OCI-LY1 (cell line): Measurements from ENCODE around the gene TP73.

Experiments used
- H2AFZ ChIP-seq: fragments of 200-600 bp; sonication (generic), shearing (Covaris generic); 2 replicates; pipeline ENCODE4 v1.6.0; 2014; ENCODE audit warnings: antibody characterized with exemption, mild to moderate bottlenecking, low read length
- H3F3A ChIP-seq: fragments of 200-600 bp; sonication (generic), shearing (Covaris generic); 2 replicates; pipeline ENCODE4 v1.6.0; 2014; ENCODE audit warnings: mild to moderate bottlenecking, antibody characterized with exemption, low read length, moderate library complexity; ENCODE audit not compliant: insufficient read depth
- H3K27ac ChIP-seq: fragments of 200-600 bp; sonication (generic); 2 replicates; pipeline ENCODE4 v1.5.1; 2014; ENCODE audit warnings: low read length, mixed run types, mild to moderate bottlenecking, low read depth; ENCODE audit not compliant: poor library complexity, severe bottlenecking
- H3K27me3 ChIP-seq: fragments of 200-600 bp; sonication (generic); 2 replicates; pipeline ENCODE4 v1.6.0; 2014; ENCODE audit warnings: antibody characterized with exemption, mild to moderate bottlenecking, low read length, moderate library complexity; ENCODE audit not compliant: insufficient read depth
- H3K36me3 ChIP-seq: fragments of 200-600 bp; sonication (generic); 2 replicates; pipeline ENCODE4 v1.6.1; 2014; ENCODE audit warnings: mild to moderate bottlenecking, antibody characterized with exemption, low read length, moderate library complexity, mixed read lengths; ENCODE audit not compliant: insufficient read depth
- H3K4me1 ChIP-seq: fragments of 200-600 bp; sonication (generic); 2 replicates; pipeline ENCODE4 v1.5.1; 2014; ENCODE audit warnings: mild to moderate bottlenecking, low read length, moderate library complexity; ENCODE audit not compliant: insufficient read depth, severe bottlenecking
- H3K4me2 ChIP-seq: fragments of 200-600 bp; sonication (generic), shearing (Covaris generic); 2 replicates; pipeline ENCODE4 v1.6.1; 2014; ENCODE audit warnings: low read length
- H3K4me3 ChIP-seq: fragments of 200-600 bp; sonication (generic); 2 replicates; pipeline ENCODE4 v1.5.1; 2014; ENCODE audit warnings: low read length, low read depth, mild to moderate bottlenecking, mixed read lengths; ENCODE audit not compliant: poor library complexity, severe bottlenecking
- H3K79me2 ChIP-seq: fragments of 200-600 bp; shearing (Covaris generic); 2 replicates; pipeline ENCODE4 v1.6.1; 2016; ENCODE audit warnings: mixed run types, low read length, mixed read lengths; ENCODE audit not compliant: insufficient read depth
- H3K9ac ChIP-seq: fragments of 200-600 bp; sonication (generic), shearing (Covaris generic); 2 replicates; pipeline ENCODE4 v1.6.1; 2014; ENCODE audit warnings: mild to moderate bottlenecking, low read length, mixed read lengths
- H3K9me2 ChIP-seq: fragments of 200-600 bp; sonication (generic), shearing (Covaris generic); 2 replicates; pipeline ENCODE4 v1.6.1; 2014; ENCODE audit warnings: low read depth, mild to moderate bottlenecking, low read length, mixed read lengths
- H3K9me3 ChIP-seq: fragments of 200-600 bp; shearing (Covaris generic); 2 replicates; pipeline ENCODE4 v1.6.1; 2014; ENCODE audit warnings: low read length, mixed read lengths
- H4K20me1 ChIP-seq: fragments of 200-600 bp; sonication (generic), shearing (Covaris generic); 2 replicates; pipeline ENCODE4 v1.6.0; 2016; ENCODE audit warnings: mild to moderate bottlenecking, low read length; ENCODE audit not compliant: insufficient read depth
- EZH2 ChIP-seq: fragments of 200-600 bp; sonication (generic), shearing (Covaris generic); IDR thresholded peaks from 2 replicates; pipeline ENCODE4 v1.8.0; 2017; ENCODE audit warnings: borderline replicate concordance, mixed run types, mild to moderate bottlenecking, antibody characterized with exemption, low read length, moderate library complexity, mixed read lengths
- TF ChIP-seq, protein P1 (sequence below): fragments of 200-600 bp; sonication (generic), shearing (Covaris generic); IDR thresholded peaks from 2 replicates; pipeline ENCODE4 v1.5.1; 2017; ENCODE audit warnings: mild to moderate bottlenecking, antibody characterized with exemption, low read length, moderate library complexity, mixed read lengths

The TP73 gene

DNA sequence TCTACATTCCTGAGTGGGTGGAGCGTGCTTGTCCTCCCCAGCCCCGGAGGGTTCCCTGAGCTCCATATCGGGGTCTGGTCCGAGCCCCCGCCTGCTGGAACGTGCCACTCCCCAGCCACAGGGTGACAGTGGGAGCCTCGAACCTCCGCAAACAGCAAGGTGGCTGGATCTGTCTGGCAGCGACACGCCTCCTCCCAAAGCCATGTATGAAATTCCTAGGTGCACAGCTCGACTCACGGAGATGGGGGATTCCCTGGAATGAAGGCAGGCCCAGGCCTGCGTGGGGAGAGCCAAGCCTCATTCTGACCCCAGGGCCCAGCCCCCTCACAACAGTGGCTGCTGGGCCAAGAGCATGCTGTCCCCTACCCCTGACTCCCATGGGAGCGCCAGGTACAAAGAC lies 32.9 kb downstream of the TP73 start:
- Histone ChIP-seq H3K36me3 (no peaks in the 10 kb centered on the region), H3K4me3 (no peak overlapping the region), H4K20me1 (no peaks in the 10 kb centered on the region), H3K4me2 (no peak overlapping the region), H3K9me3 (no peaks in the 10 kb centered on the region), H3F3A (no peaks in the 10 kb centered on the region), H2AFZ (no peak overlapping the region), H3K27me3 (0 out of 2 replicates have a peak, but pooled peaks cover 5% of the 10 kb centered on the region), H3K9ac (no peak overlapping the region), H3K27ac (no peak overlapping the region), H3K79me2 (no peaks in the 10 kb centered on the region), H3K9me2 (no peaks in the 10 kb centered on the region), H3K4me1 (no peaks in the 10 kb centered on the region)
- TF ChIP-seq EZH2: no peak
- TF ChIP-seq, protein P1, sequence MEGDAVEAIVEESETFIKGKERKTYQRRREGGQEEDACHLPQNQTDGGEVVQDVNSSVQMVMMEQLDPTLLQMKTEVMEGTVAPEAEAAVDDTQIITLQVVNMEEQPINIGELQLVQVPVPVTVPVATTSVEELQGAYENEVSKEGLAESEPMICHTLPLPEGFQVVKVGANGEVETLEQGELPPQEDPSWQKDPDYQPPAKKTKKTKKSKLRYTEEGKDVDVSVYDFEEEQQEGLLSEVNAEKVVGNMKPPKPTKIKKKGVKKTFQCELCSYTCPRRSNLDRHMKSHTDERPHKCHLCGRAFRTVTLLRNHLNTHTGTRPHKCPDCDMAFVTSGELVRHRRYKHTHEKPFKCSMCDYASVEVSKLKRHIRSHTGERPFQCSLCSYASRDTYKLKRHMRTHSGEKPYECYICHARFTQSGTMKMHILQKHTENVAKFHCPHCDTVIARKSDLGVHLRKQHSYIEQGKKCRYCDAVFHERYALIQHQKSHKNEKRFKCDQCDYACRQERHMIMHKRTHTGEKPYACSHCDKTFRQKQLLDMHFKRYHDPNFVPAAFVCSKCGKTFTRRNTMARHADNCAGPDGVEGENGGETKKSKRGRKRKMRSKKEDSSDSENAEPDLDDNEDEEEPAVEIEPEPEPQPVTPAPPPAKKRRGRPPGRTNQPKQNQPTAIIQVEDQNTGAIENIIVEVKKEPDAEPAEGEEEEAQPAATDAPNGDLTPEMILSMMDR: no peak

DNA sequence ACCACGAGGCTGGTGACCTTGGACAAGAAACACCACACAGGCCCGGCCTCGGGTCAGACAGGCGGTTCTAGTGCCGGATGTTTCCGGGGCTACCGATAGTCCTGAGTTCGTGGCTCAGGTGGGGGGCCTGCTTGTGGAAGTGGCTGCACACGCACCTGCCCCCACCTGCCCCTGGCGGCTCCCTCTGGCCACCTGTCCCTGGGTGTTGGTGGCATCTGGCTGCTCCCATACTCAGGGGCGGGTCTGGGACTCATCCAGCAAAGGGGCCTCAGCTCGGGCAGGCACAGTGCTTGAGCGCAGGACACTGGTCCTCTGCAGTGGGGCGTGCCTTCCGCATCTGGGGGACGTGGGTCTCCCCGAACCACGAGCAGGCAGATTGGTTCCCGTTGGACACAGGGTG lies 33.6 kb downstream of the TP73 start:
- no peak overlapping the region for H3K9ac ChIP-seq
- no peaks in the 10 kb centered on the region for H3F3A ChIP-seq
- TF ChIP-seq, protein P1: no peak
- TF ChIP-seq EZH2: no peak
- no peak overlapping the region for H3K4me2 ChIP-seq
- H3K4me1 ChIP-seq: no peaks in the 10 kb centered on the region
- H3K4me3 ChIP-seq: no peak overlapping the region
- no peak overlapping the region for H2AFZ ChIP-seq
- H3K9me2 ChIP-seq: no peaks in the 10 kb centered on the region
- H3K27ac ChIP-seq: no peak overlapping the region
- no peaks in the 10 kb centered on the region for H3K9me3 ChIP-seq
- no peaks in the 10 kb centered on the region for H3K79me2 ChIP-seq
- H3K36me3 ChIP-seq: no peaks in the 10 kb centered on the region
- no peaks in the 10 kb centered on the region for H4K20me1 ChIP-seq
- 0 out of 2 replicates have a peak, but pooled peaks cover 5% of the 10 kb centered on the region for H3K27me3 ChIP-seq

DNA sequence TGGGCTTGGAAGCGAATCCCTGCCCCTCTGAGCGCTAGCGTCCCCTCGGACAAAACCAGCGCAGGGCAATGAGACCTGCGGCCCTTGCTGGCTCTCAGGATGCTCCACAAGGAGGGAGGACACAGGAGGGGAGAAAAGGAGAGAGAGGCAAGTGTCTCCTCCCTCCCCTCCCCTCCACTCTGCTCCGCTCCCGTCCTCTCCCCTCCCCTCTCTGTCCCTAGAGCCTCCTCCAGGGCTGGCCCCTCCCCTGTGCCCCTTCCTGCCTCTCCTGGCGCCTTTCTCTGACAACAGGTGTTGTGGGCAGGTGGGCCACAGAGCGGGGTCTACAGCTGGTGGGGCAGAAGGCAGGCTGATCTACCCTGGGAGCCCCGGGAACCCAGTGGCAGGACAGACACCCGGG lies 35.2 kb downstream of the TP73 start:
- Histone ChIP-seq H3K4me1 (no peaks in the 10 kb centered on the region), H3K9me2 (no peaks in the 10 kb centered on the region), H3F3A (no peaks in the 10 kb centered on the region), H3K4me2 (no peak overlapping the region), H3K79me2 (no peaks in the 10 kb centered on the region), H3K27me3 (0 out of 2 replicates have a peak, but pooled peaks cover 5% of the 10 kb centered on the region), H3K9me3 (no peaks in the 10 kb centered on the region), H3K36me3 (no peaks in the 10 kb centered on the region), H2AFZ (no peak overlapping the region), H4K20me1 (no peaks in the 10 kb centered on the region), H3K4me3 (no peak overlapping the region), H3K9ac (no peak overlapping the region), H3K27ac (no peak overlapping the region)
- TF ChIP-seq, protein P1: no peak
- TF ChIP-seq EZH2: no peak
